HepG2 (cell line): ENCODE results near the gene ATG16L2. TPM values are rescaled to one million over a fixed set of nuclear protein-coding genes. Genes with fewer than 3 reads are reported as not detected.
A peak's percentile ranks its signal among the peaks of the same experiment; 100 is the strongest.

Source experiments
- HMGXB3 ChIP-seq: sonication (generic); formaldehyde crosslinking; IDR thresholded peaks from 2 replicates; pipeline ENCODE4 v1.4.0; 2020; ENCODE audit warnings: missing genetic modification reagents, borderline replicate concordance
- PCBP1 ChIP-seq: fragments of 200-400 bp; formaldehyde crosslinking; IDR thresholded peaks from 2 replicates; pipeline ENCODE4 v1.6.1; 2017; ENCODE audit warnings: mild to moderate bottlenecking, low read depth, low read length, borderline replicate concordance
- POLR2G ChIP-seq: fragments of 200-400 bp; formaldehyde crosslinking; IDR thresholded peaks from 2 replicates; pipeline ENCODE4 v1.6.1; 2018; ENCODE audit warnings: mild to moderate bottlenecking, low read depth, low read length, moderate library complexity
- SMARCC2 ChIP-seq: fragments of 450-650 bp; IDR thresholded peaks from 2 replicates; pipeline ENCODE4 v1.6.1; 2017; ENCODE audit warnings: antibody characterized with exemption, mild to moderate bottlenecking
- TEAD2 ChIP-seq: sonication (generic); formaldehyde crosslinking; IDR thresholded peaks from 2 replicates; pipeline ENCODE4 v1.9.0; 2021; ENCODE audit warnings: missing genetic modification reagents
- YEATS4 ChIP-seq: sonication (generic); formaldehyde crosslinking; IDR thresholded peaks from 2 replicates; pipeline ENCODE4 v1.4.0; 2020; ENCODE audit warnings: missing genetic modification reagents, borderline replicate concordance
- ZBTB46 ChIP-seq: sonication (generic); formaldehyde crosslinking; IDR thresholded peaks from 2 replicates; pipeline ENCODE4 v1.4.0; 2020; ENCODE audit warnings: mild to moderate bottlenecking, missing genetic modification reagents, borderline replicate concordance
- ZFP1 ChIP-seq: IDR thresholded peaks from 2 replicates; pipeline ENCODE4 v1.6.1; 2016
- ZFP90 ChIP-seq: sonication (generic); formaldehyde crosslinking; IDR thresholded peaks from 2 replicates; pipeline ENCODE4 v1.8.0; 2022; ENCODE audit warnings: missing genetic modification reagents, mild to moderate bottlenecking, inconsistent platforms, borderline replicate concordance
- ZNF230 ChIP-seq: sonication (generic); formaldehyde crosslinking; IDR thresholded peaks from 2 replicates; pipeline ENCODE4 v1.4.0; 2020; ENCODE audit warnings: mild to moderate bottlenecking, missing genetic modification reagents
- ZNF296 ChIP-seq: sonication (generic); formaldehyde crosslinking; conservative IDR thresholded peaks from 2 replicates; pipeline ENCODE4 v1.5.0; 2020; ENCODE audit warnings: mild to moderate bottlenecking, missing genetic modification reagents
- ZNF878 ChIP-seq: sonication (generic); formaldehyde crosslinking; IDR thresholded peaks from 2 replicates; pipeline ENCODE4 v1.8.1; 2023; ENCODE audit warnings: mild to moderate bottlenecking, missing genetic modification reagents, moderate library complexity
- ZNF879 ChIP-seq: sonication (generic); formaldehyde crosslinking; IDR thresholded peaks from 2 replicates; pipeline ENCODE4 v1.8.1; 2023; ENCODE audit warnings: missing genetic modification reagents
- polyA plus RNA-seq, 8 experiments: library from polyadenylated mRNA; depleted of rRNA in 3 of 8; stranded (reverse) in 7 of 8; unstranded in 1 of 8; fragments of >200 nt; fragmentation: Illumina TruSeq in 4 of 8; extraction: Trizol in 4 of 8; gene quantifications; 2 replicates each; pipeline versions ENCODE4 v1.2.1 to v1.2.3, GENCODE V29; 2011 to 2016; ENCODE audit warnings: low read depth in 4 of 8, missing spikeins in 1 of 8, mixed read lengths in 1 of 8; ENCODE audit not compliant: insufficient read depth in 1 of 8
- total RNA-seq, 5 experiments: library from RNA; depleted of rRNA; stranded (reverse); fragments of >200 nt; fragmentation: Illumina TruSeq; extraction: Trizol; gene quantifications; 2 replicates each; pipeline ENCODE4 v1.2.3, GENCODE V29; 2016; ENCODE audit warnings: low read depth in 1 of 5
- TF ChIP-seq, protein P1 (sequence below): sonication (generic); formaldehyde crosslinking; IDR thresholded peaks from 2 replicates; pipeline ENCODE4 v1.8.1; 2023; ENCODE audit warnings: mild to moderate bottlenecking, missing genetic modification reagents
- TF ChIP-seq, protein P2 (sequence below): sonication (generic); formaldehyde crosslinking; IDR thresholded peaks from 2 replicates; pipeline ENCODE4 v1.4.0; 2020; ENCODE audit warnings: low read depth, mild to moderate bottlenecking, missing genetic modification reagents
- TF ChIP-seq, protein P3 (sequence below): sonication (generic); formaldehyde crosslinking; IDR thresholded peaks from 2 replicates; pipeline ENCODE4 v1.8.1; 2023; ENCODE audit warnings: mild to moderate bottlenecking, missing genetic modification reagents
- TF ChIP-seq, protein P4 (sequence below): sonication (generic); formaldehyde crosslinking; IDR thresholded peaks from 2 replicates; pipeline ENCODE4 v1.8.1; 2023; ENCODE audit warnings: missing genetic modification reagents, mild to moderate bottlenecking, borderline replicate concordance

Gene ATG16L2
- total and polyA plus RNA-seq, 2 of the 13 experiments (the other 11 are each of a cell fraction or from before 2014, with no cell fraction given) = 6.2 to 14.8 TPM

DNA sequence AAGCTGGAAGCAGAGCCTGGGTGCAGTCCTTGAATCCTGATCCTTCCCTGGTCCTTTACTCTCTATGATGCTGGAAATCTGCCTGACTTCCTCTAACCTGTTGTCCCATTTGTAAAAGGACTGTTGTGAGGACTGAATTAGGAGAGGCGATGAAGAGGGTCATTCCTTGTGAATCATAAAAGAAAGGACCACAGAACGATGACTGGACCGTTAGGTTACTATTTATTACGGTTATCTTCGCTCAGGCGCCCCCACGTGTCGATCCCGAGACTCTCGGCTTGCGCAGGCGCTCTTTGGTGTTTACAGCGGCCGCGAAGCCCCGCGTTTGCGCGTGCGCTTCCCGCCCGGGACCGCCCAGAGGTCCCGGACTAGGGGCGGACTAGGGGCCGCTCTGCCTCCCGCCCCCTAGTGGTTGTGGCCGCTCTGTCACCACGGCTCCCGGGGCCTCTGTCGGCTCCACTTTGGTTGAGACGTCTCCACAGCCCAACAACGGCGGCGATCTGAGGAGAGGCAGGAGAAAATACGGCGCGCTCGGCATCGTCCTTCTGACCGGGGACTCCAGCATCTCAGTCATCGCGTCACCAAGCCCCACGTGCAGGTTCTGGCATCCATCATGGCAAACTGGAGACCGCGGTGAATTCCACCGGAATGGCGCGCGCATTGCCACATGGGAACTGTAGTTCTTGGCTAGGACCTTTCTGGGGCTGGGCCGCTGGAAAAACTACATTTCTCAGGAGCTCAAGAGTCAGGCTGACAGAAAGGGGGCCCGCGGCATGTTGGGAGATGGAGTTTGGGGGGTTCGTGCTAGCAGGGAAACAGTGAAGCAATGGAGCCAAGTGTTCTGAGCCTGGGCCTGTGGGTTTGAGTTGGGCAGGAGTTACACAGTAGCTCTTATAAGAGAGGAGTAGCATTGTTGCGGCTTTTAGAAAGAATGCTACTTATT, 20.5 kb upstream of the ATG16L2 start, which contains the start of gene STARD10 (continued):
- TF ChIP-seq, protein P1, sequence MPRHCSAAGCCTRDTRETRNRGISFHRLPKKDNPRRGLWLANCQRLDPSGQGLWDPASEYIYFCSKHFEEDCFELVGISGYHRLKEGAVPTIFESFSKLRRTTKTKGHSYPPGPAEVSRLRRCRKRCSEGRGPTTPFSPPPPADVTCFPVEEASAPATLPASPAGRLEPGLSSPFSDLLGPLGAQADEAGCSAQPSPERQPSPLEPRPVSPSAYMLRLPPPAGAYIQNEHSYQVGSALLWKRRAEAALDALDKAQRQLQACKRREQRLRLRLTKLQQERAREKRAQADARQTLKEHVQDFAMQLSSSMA = no peak
- 0 out of 2 replicates have a peak, but pooled peaks have one; percentile 69 for TF ChIP-seq ZFP90 (CRISPR knock-in tag)
- TF ChIP-seq, protein P2, sequence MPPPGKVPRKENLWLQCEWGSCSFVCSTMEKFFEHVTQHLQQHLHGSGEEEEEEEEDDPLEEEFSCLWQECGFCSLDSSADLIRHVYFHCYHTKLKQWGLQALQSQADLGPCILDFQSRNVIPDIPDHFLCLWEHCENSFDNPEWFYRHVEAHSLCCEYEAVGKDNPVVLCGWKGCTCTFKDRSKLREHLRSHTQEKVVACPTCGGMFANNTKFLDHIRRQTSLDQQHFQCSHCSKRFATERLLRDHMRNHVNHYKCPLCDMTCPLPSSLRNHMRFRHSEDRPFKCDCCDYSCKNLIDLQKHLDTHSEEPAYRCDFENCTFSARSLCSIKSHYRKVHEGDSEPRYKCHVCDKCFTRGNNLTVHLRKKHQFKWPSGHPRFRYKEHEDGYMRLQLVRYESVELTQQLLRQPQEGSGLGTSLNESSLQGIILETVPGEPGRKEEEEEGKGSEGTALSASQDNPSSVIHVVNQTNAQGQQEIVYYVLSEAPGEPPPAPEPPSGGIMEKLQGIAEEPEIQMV (CRISPR knock-in tag) = peak; percentile 74; the same call in 1 of the 2 replicates
- TF ChIP-seq ZNF230 (CRISPR knock-in tag) = peak; percentile 44; the same call in 1 of the 2 replicates
- TF ChIP-seq HMGXB3 (CRISPR knock-in tag) = peak; percentile 21; the same call in 1 of the 2 replicates
- no peak for TF ChIP-seq ZBTB46 (CRISPR knock-in tag)
- TF ChIP-seq ZFP1 = no peak
- TF ChIP-seq ZNF878 (CRISPR knock-in tag) = 0 out of 2 replicates have a peak, but pooled peaks have one; percentile 62
- 0 out of 2 replicates have a peak, but pooled peaks have one; percentile 41 for TF ChIP-seq PCBP1
- no peak for TF ChIP-seq ZNF879 (CRISPR knock-in tag)
- TF ChIP-seq, protein P3, sequence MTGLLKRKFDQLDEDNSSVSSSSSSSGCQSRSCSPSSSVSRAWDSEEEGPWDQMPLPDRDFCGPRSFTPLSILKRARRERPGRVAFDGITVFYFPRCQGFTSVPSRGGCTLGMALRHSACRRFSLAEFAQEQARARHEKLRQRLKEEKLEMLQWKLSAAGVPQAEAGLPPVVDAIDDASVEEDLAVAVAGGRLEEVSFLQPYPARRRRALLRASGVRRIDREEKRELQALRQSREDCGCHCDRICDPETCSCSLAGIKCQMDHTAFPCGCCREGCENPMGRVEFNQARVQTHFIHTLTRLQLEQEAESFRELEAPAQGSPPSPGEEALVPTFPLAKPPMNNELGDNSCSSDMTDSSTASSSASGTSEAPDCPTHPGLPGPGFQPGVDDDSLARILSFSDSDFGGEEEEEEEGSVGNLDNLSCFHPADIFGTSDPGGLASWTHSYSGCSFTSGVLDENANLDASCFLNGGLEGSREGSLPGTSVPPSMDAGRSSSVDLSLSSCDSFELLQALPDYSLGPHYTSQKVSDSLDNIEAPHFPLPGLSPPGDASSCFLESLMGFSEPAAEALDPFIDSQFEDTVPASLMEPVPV (CRISPR knock-in tag) = peak; percentile 28; the same call in 1 of the 2 replicates
- TF ChIP-seq, protein P4, sequence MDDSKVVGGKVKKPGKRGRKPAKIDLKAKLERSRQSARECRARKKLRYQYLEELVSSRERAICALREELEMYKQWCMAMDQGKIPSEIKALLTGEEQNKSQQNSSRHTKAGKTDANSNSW = 0 out of 2 replicates have a peak, but pooled peaks have one; percentile 77
- no peak; the same call in 1 of the 2 replicates for TF ChIP-seq YEATS4 (CRISPR knock-in tag)
- no peak for TF ChIP-seq TEAD2 (CRISPR knock-in tag)
- TF ChIP-seq ZNF296 = no peak
- peak; percentile 70 for TF ChIP-seq POLR2G
- no peak for TF ChIP-seq SMARCC2
